ENCODE measurements around the gene UBFD1. TPM values are rescaled to one million over a fixed set of nuclear protein-coding genes. Genes with fewer than 3 reads are reported as not detected.

UBFD1 gene
- total and polyA plus RNA-seq, 2 of the 8 experiments (the other 6 are each of a cell fraction or from before 2014, with no cell fraction given), result 66.3 to 106 TPM

GRCh38 chr16:23519282-23519681, 38.2 kb upstream of the UBFD1 start (continued):
- no peak for TF ChIP-seq CHD7 (IDR thresholded peaks at IDR 0.05; ENCODE audit: insufficient replicate concordance, low read length)
- no peak for TF ChIP-seq ZNF274 (IDR thresholded peaks at IDR 0.05; ENCODE audit: borderline replicate concordance, extremely low read depth, low read length)
- no peak for TF ChIP-seq CREB1 (IDR thresholded peaks at IDR 0.05)

Data from H1 (cell line).